HEK293 (cell line): ENCODE data around the gene CTDSPL2.

Experiments
- KLF8 ChIP-seq: fragments of 450-650 bp; formaldehyde crosslinking; IDR thresholded peaks from 2 replicates; pipeline ENCODE4 v1.5.1; 2016; ENCODE audit warnings: missing biosample characterization, missing genetic modification characterization
- KLF9 ChIP-seq: fragments of 450-650 bp; formaldehyde crosslinking; IDR thresholded peaks from 2 replicates; pipeline ENCODE4 v1.5.1; 2016; ENCODE audit warnings: missing biosample characterization, missing genetic modification characterization, low read depth
- ZNF248 ChIP-seq: fragments of 450-650 bp; formaldehyde crosslinking; IDR thresholded peaks from 2 replicates; pipeline ENCODE4 v1.5.1; 2017; ENCODE audit warnings: missing biosample characterization, missing genetic modification characterization
- ZNF600 ChIP-seq: fragments of 450-650 bp; formaldehyde crosslinking; IDR thresholded peaks from 2 replicates; pipeline ENCODE4 v1.5.1; 2016; ENCODE audit warnings: missing biosample characterization, missing genetic modification characterization
- ZNF76 ChIP-seq: fragments of 450-650 bp; formaldehyde crosslinking; IDR thresholded peaks from 2 replicates; pipeline ENCODE4; 2016; ENCODE audit warnings: low read depth, missing biosample characterization, missing genetic modification characterization, borderline replicate concordance
- ZNF837 ChIP-seq: fragments of 450-650 bp; formaldehyde crosslinking; IDR thresholded peaks from 2 replicates; pipeline ENCODE4 v1.5.1; 2016; ENCODE audit warnings: missing biosample characterization, missing genetic modification characterization
- TF ChIP-seq, protein P1 (sequence below): fragments of 450-650 bp; formaldehyde crosslinking; IDR thresholded peaks from 2 replicates; pipeline ENCODE4 v1.5.1; 2016; ENCODE audit warnings: missing biosample characterization, missing genetic modification characterization
- TF ChIP-seq, protein P2 (sequence below): fragments of 450-650 bp; formaldehyde crosslinking; IDR thresholded peaks from 2 replicates; pipeline ENCODE4 v1.5.1; 2016; ENCODE audit warnings: missing biosample characterization, missing genetic modification characterization
- TF ChIP-seq, protein P3 (sequence below): fragments of 450-650 bp; formaldehyde crosslinking; IDR thresholded peaks from 2 replicates; pipeline ENCODE4 v1.5.1; 2016; ENCODE audit warnings: missing biosample characterization, missing genetic modification characterization

DNA sequence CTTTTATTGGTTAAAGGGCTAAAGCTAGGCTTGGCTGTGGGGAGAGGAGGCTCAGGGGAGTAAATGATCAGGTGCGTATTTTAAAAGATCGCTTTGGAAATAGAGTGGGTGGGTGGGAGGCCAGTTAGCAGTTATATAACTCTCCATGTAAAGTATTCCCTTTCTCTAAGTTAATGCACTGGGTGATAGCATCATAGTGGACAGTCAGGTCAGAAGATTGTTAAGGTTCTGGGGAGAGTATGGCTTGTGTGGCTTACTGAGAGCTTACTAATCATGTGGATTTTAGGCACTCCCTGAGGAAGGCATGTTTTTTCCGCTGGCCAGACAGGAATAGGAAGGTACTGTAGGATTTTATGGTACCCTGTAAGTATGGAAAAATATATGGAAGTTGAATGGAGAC is 103.2 kb downstream of the CTDSPL2 start:
- TF ChIP-seq ZNF248 (tag by site-specific recombination), result no peak
- TF ChIP-seq, protein P1, sequence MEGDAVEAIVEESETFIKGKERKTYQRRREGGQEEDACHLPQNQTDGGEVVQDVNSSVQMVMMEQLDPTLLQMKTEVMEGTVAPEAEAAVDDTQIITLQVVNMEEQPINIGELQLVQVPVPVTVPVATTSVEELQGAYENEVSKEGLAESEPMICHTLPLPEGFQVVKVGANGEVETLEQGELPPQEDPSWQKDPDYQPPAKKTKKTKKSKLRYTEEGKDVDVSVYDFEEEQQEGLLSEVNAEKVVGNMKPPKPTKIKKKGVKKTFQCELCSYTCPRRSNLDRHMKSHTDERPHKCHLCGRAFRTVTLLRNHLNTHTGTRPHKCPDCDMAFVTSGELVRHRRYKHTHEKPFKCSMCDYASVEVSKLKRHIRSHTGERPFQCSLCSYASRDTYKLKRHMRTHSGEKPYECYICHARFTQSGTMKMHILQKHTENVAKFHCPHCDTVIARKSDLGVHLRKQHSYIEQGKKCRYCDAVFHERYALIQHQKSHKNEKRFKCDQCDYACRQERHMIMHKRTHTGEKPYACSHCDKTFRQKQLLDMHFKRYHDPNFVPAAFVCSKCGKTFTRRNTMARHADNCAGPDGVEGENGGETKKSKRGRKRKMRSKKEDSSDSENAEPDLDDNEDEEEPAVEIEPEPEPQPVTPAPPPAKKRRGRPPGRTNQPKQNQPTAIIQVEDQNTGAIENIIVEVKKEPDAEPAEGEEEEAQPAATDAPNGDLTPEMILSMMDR, result no peak
- no peak for TF ChIP-seq KLF9 (tag by site-specific recombination)
- TF ChIP-seq, protein P2, sequence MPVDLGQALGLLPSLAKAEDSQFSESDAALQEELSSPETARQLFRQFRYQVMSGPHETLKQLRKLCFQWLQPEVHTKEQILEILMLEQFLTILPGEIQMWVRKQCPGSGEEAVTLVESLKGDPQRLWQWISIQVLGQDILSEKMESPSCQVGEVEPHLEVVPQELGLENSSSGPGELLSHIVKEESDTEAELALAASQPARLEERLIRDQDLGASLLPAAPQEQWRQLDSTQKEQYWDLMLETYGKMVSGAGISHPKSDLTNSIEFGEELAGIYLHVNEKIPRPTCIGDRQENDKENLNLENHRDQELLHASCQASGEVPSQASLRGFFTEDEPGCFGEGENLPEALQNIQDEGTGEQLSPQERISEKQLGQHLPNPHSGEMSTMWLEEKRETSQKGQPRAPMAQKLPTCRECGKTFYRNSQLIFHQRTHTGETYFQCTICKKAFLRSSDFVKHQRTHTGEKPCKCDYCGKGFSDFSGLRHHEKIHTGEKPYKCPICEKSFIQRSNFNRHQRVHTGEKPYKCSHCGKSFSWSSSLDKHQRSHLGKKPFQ (tag by site-specific recombination), result no peak
- TF ChIP-seq KLF8 (tag by site-specific recombination), result no peak
- TF ChIP-seq ZNF837, result no peak
- TF ChIP-seq, protein P3, sequence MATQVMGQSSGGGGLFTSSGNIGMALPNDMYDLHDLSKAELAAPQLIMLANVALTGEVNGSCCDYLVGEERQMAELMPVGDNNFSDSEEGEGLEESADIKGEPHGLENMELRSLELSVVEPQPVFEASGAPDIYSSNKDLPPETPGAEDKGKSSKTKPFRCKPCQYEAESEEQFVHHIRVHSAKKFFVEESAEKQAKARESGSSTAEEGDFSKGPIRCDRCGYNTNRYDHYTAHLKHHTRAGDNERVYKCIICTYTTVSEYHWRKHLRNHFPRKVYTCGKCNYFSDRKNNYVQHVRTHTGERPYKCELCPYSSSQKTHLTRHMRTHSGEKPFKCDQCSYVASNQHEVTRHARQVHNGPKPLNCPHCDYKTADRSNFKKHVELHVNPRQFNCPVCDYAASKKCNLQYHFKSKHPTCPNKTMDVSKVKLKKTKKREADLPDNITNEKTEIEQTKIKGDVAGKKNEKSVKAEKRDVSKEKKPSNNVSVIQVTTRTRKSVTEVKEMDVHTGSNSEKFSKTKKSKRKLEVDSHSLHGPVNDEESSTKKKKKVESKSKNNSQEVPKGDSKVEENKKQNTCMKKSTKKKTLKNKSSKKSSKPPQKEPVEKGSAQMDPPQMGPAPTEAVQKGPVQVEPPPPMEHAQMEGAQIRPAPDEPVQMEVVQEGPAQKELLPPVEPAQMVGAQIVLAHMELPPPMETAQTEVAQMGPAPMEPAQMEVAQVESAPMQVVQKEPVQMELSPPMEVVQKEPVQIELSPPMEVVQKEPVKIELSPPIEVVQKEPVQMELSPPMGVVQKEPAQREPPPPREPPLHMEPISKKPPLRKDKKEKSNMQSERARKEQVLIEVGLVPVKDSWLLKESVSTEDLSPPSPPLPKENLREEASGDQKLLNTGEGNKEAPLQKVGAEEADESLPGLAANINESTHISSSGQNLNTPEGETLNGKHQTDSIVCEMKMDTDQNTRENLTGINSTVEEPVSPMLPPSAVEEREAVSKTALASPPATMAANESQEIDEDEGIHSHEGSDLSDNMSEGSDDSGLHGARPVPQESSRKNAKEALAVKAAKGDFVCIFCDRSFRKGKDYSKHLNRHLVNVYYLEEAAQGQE (tag by site-specific recombination), result no peak
- TF ChIP-seq ZNF76 (tag by site-specific recombination), result no peak
- TF ChIP-seq ZNF600 (tag by site-specific recombination), result no peak
